ENCODE results near the gene UBTFL1.

GRCh38 chr11:90124371-90124770 lies 38.6 kb downstream of the UBTFL1 start:
- TF ChIP-seq CTCF (IDR thresholded peaks at IDR 0.05) (no peak), POLR2A (IDR thresholded peaks at IDR 0.05) (no peak)

All from esophagus squamous epithelium (tissue), 4 donors.